ENCODE data around the gene ARL5C.

DNA sequence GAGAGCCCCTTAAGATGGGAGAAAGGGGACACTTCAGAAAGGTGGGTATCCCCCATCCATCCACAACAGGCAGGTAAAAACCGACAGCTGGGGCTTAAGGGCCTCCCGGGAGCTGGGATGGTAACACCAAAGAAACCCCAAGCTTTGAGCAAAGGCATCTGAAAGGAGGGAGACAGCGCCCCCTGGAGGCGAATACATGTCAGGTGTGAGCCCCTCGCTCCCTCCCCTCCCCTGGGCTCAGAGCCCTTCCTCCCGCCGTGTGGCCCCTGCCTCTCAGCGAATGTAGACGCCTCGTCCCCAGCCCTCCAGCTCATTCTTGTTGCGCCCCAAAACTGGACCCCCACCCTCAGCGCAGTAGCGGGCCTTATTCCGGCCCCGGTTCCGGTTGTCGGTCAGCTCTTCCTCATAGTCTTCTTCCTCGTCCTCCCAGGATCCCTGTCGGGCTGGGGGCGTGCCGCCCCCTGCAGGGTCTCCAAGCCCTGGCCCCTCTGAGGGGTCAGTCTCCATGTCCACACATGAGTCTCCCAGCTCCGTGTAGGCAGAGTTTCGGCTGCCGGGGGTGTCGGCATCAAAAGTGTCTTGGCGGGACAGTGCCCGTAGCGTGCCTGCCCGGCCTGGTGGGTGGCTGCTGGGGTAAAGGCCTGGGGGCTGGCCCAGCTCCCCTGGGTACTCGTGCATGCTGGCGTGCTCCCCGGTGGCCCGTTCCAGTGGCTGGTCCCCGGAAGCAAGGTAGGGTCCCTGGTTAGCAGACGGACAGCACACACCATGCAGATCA is 9.1 kb upstream of the ARL5C start:
- TF ChIP-seq, protein P1, sequence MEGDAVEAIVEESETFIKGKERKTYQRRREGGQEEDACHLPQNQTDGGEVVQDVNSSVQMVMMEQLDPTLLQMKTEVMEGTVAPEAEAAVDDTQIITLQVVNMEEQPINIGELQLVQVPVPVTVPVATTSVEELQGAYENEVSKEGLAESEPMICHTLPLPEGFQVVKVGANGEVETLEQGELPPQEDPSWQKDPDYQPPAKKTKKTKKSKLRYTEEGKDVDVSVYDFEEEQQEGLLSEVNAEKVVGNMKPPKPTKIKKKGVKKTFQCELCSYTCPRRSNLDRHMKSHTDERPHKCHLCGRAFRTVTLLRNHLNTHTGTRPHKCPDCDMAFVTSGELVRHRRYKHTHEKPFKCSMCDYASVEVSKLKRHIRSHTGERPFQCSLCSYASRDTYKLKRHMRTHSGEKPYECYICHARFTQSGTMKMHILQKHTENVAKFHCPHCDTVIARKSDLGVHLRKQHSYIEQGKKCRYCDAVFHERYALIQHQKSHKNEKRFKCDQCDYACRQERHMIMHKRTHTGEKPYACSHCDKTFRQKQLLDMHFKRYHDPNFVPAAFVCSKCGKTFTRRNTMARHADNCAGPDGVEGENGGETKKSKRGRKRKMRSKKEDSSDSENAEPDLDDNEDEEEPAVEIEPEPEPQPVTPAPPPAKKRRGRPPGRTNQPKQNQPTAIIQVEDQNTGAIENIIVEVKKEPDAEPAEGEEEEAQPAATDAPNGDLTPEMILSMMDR (IDR thresholded peaks at IDR 0.05; ENCODE audit: poor library complexity), result peak; percentile 74
- TF ChIP-seq EZH2phosphoT487 (IDR thresholded peaks at IDR 0.05; ENCODE audit: low read depth, severe bottlenecking, unreplicated experiment) (no peak), EZH2 (IDR thresholded peaks at IDR 0.05; ENCODE audit: borderline replicate concordance) (no peak)
